Ascending aorta (tissue), 2 donors: Measurements from ENCODE around the gene UST. TPM values are rescaled to one million over a fixed set of nuclear protein-coding genes. Genes with fewer than 3 reads are reported as not detected.
A peak's percentile ranks its signal among the peaks of the same experiment; 100 is the strongest.

Source experiments
- DNase-seq, 2 donors: peaks; one replicate each; pipeline ENCODE4 v3.0.0-alpha.2; 2019; ENCODE audit warnings: low spot score in 2 of 2
- H3K27ac ChIP-seq, 2 donors: fragments of 200-600 bp; sonication (generic); one replicate each; pipeline ENCODE4 v1.5.1; 2016 to 2017; ENCODE audit warnings: mild to moderate bottlenecking in 1 of 2
- H3K27me3 ChIP-seq: fragments of 200-600 bp; sonication (generic); one replicate; pipeline ENCODE4 v1.5.1; 2017
- H3K36me3 ChIP-seq, 2 donors: fragments of 200-600 bp; sonication (generic); one replicate each; pipeline ENCODE4 v1.5.1; 2016
- H3K4me1 ChIP-seq, 2 donors: fragments of 200-600 bp; sonication (generic); one replicate each; pipeline ENCODE4 v1.5.1; 2016 to 2017; ENCODE audit warnings: mild to moderate bottlenecking in 1 of 2
- H3K4me3 ChIP-seq, 2 donors: fragments of 200-600 bp; sonication (generic); one replicate each; pipeline ENCODE4 v1.5.1; 2016 to 2017; ENCODE audit warnings: mild to moderate bottlenecking in 1 of 2
- H3K9me3 ChIP-seq, 2 donors: fragments of 200-600 bp; sonication (generic); one replicate each; pipeline ENCODE4 v1.5.1; 2016
- CTCF ChIP-seq, 3 experiments: fragments of 200-600 bp in 2 of 3; fragments of 450-650 bp in 1 of 3; sonication (generic) in 2 of 3; IDR thresholded peaks; one replicate each; pipeline ENCODE4 v1.5.1; 2016 to 2019; ENCODE audit warnings: antibody characterized with exemption in 3 of 3, mild to moderate bottlenecking in 1 of 3, moderate library complexity in 1 of 3
- intact Hi-C: fragments of 100-400 bp; cut with DNase I; formaldehyde crosslinking; loops from one replicate; pipeline ENCODE4 v1.15.1; 2023
- total RNA-seq: library from RNA; depleted of rRNA; stranded (reverse); fragments of >200 nt; gene quantifications from one replicate; pipeline ENCODE4 v1.1.0, GENCODE V29; 2016

UST gene
- total RNA-seq, 1 donor from 2014 or later, result 27.0 TPM

- Histone ChIP-seq H3K36me3 (no peaks in the 10 kb centered on the region), H3K27me3 (no peaks in the 10 kb centered on the region), H3K27ac (no peak overlapping the region), H3K4me1 (peaks cover 4 to 41% of the 10 kb centered on the region in 2 donors), H3K4me3 (no peak overlapping the region), H3K9me3 (no peaks in the 10 kb centered on the region)
- intact Hi-C loops, result no loop called here
- DNase-seq, result no peak
- no peak for TF ChIP-seq CTCF (IDR thresholded peaks at IDR 0.05)
Measured at GRCh38 chr6:149077208-149077607, 330.4 kb downstream of the UST start.

- TF ChIP-seq CTCF (IDR thresholded peaks at IDR 0.05), result no peak
- H3K4me1 ChIP-seq, result peaks cover 4 to 41% of the 10 kb centered on the region in 2 donors
- intact Hi-C loops, result no loop called here
- H3K27me3 ChIP-seq, result no peaks in the 10 kb centered on the region
- H3K4me3 ChIP-seq, result no peak overlapping the region
- H3K36me3 ChIP-seq, result no peaks in the 10 kb centered on the region
- no peaks in the 10 kb centered on the region for H3K9me3 ChIP-seq
- no peak for DNase-seq
- H3K27ac ChIP-seq, result peak overlapping the region; percentile 21 to 57
Measured at GRCh38 chr6:149078211-149078782, 331.5 kb downstream of the UST start.

- H3K27ac ChIP-seq, result peak overlapping the region; percentile 57 to 77
- no peaks in the 10 kb centered on the region for H3K27me3 ChIP-seq
- H3K4me1 ChIP-seq, result peaks cover 4 to 41% of the 10 kb centered on the region in 2 donors
- no peak for TF ChIP-seq CTCF (IDR thresholded peaks at IDR 0.05)
- H3K4me3 ChIP-seq, result no peak overlapping the region
- no peaks in the 10 kb centered on the region for H3K9me3 ChIP-seq
- no peak for DNase-seq
- H3K36me3 ChIP-seq, result no peaks in the 10 kb centered on the region
- intact Hi-C loops, result no loop called here
Measured at GRCh38 chr6:149079456-149079855, 332.6 kb downstream of the UST start.

- peaks cover 4 to 41% of the 10 kb centered on the region in 2 donors for H3K4me1 ChIP-seq
Measured at GRCh38 chr6:149079911-149080491, 333.2 kb downstream of the UST start.

GRCh38 chr6:149080511-149080910, 333.7 kb downstream of the UST start:
- Histone ChIP-seq H3K36me3 (no peaks in the 10 kb centered on the region), H3K4me1 (peaks cover 4 to 41% of the 10 kb centered on the region in 2 donors), H3K27ac (peak overlapping the region; percentile 57 to 77), H3K9me3 (no peaks in the 10 kb centered on the region), H3K27me3 (no peaks in the 10 kb centered on the region), H3K4me3 (no peak overlapping the region)
- intact Hi-C loops, result loop anchor here (2.0 to 5.0 kb wide), 2 partner anchors 48 to 437 kb away; no protein-coding TSS in a partner anchor
- DNase-seq, result no peak
- no peak for TF ChIP-seq CTCF (IDR thresholded peaks at IDR 0.05)

More at GRCh38 chr6:149079911-149080491, 333.2 kb downstream of the UST start:
- TF ChIP-seq CTCF (IDR thresholded peaks at IDR 0.05), result no peak
- no peaks in the 10 kb centered on the region for H3K9me3 ChIP-seq
- H3K27ac ChIP-seq, result peak overlapping the region; percentile 57 to 77
- no peaks in the 10 kb centered on the region for H3K36me3 ChIP-seq
- intact Hi-C loops, result loop anchor here (2.0 to 5.0 kb wide), 2 partner anchors 47 to 437 kb away; no protein-coding TSS in a partner anchor
- H3K4me3 ChIP-seq, result no peak overlapping the region
- DNase-seq, result peak in 1 of 2 donors; percentile 77
- H3K27me3 ChIP-seq, result no peaks in the 10 kb centered on the region
